SK-N-SH (cell line): Measurements from ENCODE around the gene CCDC112. TPM values are rescaled to one million over a fixed set of nuclear protein-coding genes. Genes with fewer than 3 reads are reported as not detected.

Experiments
- CTCF ChIA-PET: fragments of 300-600, 350-600 bp; formaldehyde crosslinking; extraction: SDS; loops from one replicate; lab custom pipeline; 2021; lab: Yijun Ruan, JAX
- POLR2A ChIA-PET: fragments of 350-600 bp; sonication (Branson Sonifier 250); formaldehyde crosslinking; extraction: SDS; loops from one replicate; lab custom pipeline; 2020; ENCODE audit warnings: antibody characterized with exemption, inconsistent platforms; lab: Yijun Ruan, JAX
- DNase-seq: peaks from one replicate; pipeline ENCODE4 v3.0.0; 2012
- H2AFZ ChIP-seq: fragments of 200-600 bp; sonication (generic); 2 replicates; pipeline ENCODE4 v1.8.1; 2016; ENCODE audit warnings: antibody characterized with exemption, mild to moderate bottlenecking, low read depth
- H3F3A ChIP-seq: fragments of 200-600 bp; sonication (generic); replicated peaks from 2 replicates; pipeline ENCODE3; 2016; ENCODE audit warnings: antibody characterized with exemption, mild to moderate bottlenecking; ENCODE audit not compliant: insufficient read depth
- H3K27ac ChIP-seq, 2 experiments: fragments of 200-500 bp in 1 of 2; fragments of 200-600 bp in 1 of 2; sonication (Bioruptor generic) in 1 of 2; sonication (generic), shearing (Covaris generic) in 1 of 2; 2 replicates each; pipeline versions ENCODE4 v1.5.1 to v1.6.1; 2014 to 2016; ENCODE audit warnings: low read depth in 2 of 2, inconsistent platforms in 1 of 2, low read length in 1 of 2, mild to moderate bottlenecking in 1 of 2, mixed read lengths in 1 of 2
- H3K27me3 ChIP-seq: fragments of 200-600 bp; sonication (generic), shearing (Covaris generic); 2 replicates; pipeline ENCODE4 v1.6.1; 2016; ENCODE audit warnings: mixed run types; ENCODE audit not compliant: insufficient read depth
- H3K36me3 ChIP-seq, 2 experiments: fragments of 200-500 bp in 1 of 2; fragments of 200-600 bp in 1 of 2; sonication (Bioruptor generic) in 1 of 2; sonication (generic) in 1 of 2; replicated peaks in 1 of 2; 2 replicates each; pipeline versions ENCODE3 to v1.5.1; 2014 to 2016; ENCODE audit warnings: low read length in 1 of 2, mild to moderate bottlenecking in 1 of 2; ENCODE audit not compliant: insufficient read depth in 2 of 2, control insufficient read depth in 1 of 2
- H3K4me1 ChIP-seq, 2 experiments: fragments of 200-500 bp in 1 of 2; fragments of 200-600 bp in 1 of 2; sonication (Bioruptor generic) in 1 of 2; sonication (generic), shearing (Covaris generic) in 1 of 2; 2 replicates each; pipeline versions ENCODE4 v1.5.1 to v1.6.1; 2014 to 2016; ENCODE audit warnings: low read depth in 1 of 2, low read length in 1 of 2, mixed run types in 1 of 2; ENCODE audit not compliant: insufficient read depth in 2 of 2, control insufficient read depth in 1 of 2
- H3K4me2 ChIP-seq: fragments of 200-600 bp; sonication (generic), shearing (Covaris generic); 2 replicates; pipeline ENCODE4 v1.6.1; 2017; ENCODE audit warnings: mixed run types
- H3K4me3 ChIP-seq, 2 experiments: fragments of 200-500 bp in 1 of 2; fragments of 200-600 bp in 1 of 2; sonication (Bioruptor generic) in 1 of 2; sonication (generic), shearing (Covaris generic) in 1 of 2; 2 replicates each; pipeline versions ENCODE4 v1.5.1 to v1.8.1; 2014 to 2016; ENCODE audit warnings: low read depth in 2 of 2, inconsistent platforms in 1 of 2, low read length in 1 of 2, mild to moderate bottlenecking in 1 of 2, mixed read lengths in 1 of 2, moderate library complexity in 1 of 2
- H3K79me2 ChIP-seq: fragments of 200-600 bp; sonication (generic); 2 replicates; pipeline ENCODE4 v1.8.1; 2017; ENCODE audit warnings: mild to moderate bottlenecking; ENCODE audit not compliant: insufficient read depth
- H3K9ac ChIP-seq: fragments of 200-600 bp; sonication (generic); 2 replicates; pipeline ENCODE4 v1.6.1; 2017; ENCODE audit warnings: mixed run types
- H3K9me2 ChIP-seq: fragments of 200-600 bp; sonication (generic); 2 replicates; pipeline ENCODE4 v1.6.1; 2017; ENCODE audit warnings: mixed run types
- H3K9me3 ChIP-seq: fragments of 200-600 bp; sonication (generic); 2 replicates; pipeline ENCODE4 v1.6.1; 2017; ENCODE audit warnings: mixed run types, mild to moderate bottlenecking, moderate library complexity
- H4K20me1 ChIP-seq: fragments of 200-600 bp; sonication (generic); 2 replicates; pipeline ENCODE4 v1.6.1; 2017; ENCODE audit warnings: mild to moderate bottlenecking, mixed run types; ENCODE audit not compliant: insufficient read depth
- CTCF ChIP-seq: fragments of 200-600 bp; sonication (generic); IDR thresholded peaks from 2 replicates; pipeline ENCODE4 v1.6.1; 2017; ENCODE audit warnings: antibody characterized with exemption, mild to moderate bottlenecking, moderate library complexity
- ELF1 ChIP-seq: IDR thresholded peaks from 2 replicates; pipeline ENCODE4 v1.4.0; 2012
- FOSL2 ChIP-seq: IDR thresholded peaks from 2 replicates; pipeline ENCODE4 v1.4.0; 2012; ENCODE audit warnings: low read depth, mild to moderate bottlenecking, moderate library complexity, borderline replicate concordance
- FOXM1 ChIP-seq: IDR thresholded peaks from 2 replicates; pipeline ENCODE4 v1.4.0; 2012; ENCODE audit warnings: low read depth, mild to moderate bottlenecking
- GATA2 ChIP-seq: sonication (generic); formaldehyde crosslinking; IDR thresholded peaks from 2 replicates; pipeline ENCODE4 v1.5.0; 2020; ENCODE audit warnings: mild to moderate bottlenecking, missing genetic modification reagents
- IRF3 ChIP-seq: fragments of 150-350 bp; IDR thresholded peaks from 2 replicates; pipeline ENCODE4 v1.6.1; 2016; ENCODE audit warnings: mild to moderate bottlenecking, low read depth, low read length
- JUND ChIP-seq: IDR thresholded peaks from 2 replicates; pipeline ENCODE4 v1.4.0; 2012
- NFIC ChIP-seq: IDR thresholded peaks from 2 replicates; pipeline ENCODE4 v1.4.0; 2012; ENCODE audit warnings: borderline replicate concordance
- NRF1 ChIP-seq: IDR thresholded peaks from 2 replicates; pipeline ENCODE4 v1.6.1; 2012; ENCODE audit warnings: low read depth, mild to moderate bottlenecking, low read length
- PBX3 ChIP-seq: IDR thresholded peaks from 2 replicates; pipeline ENCODE4; 2012
- POLR2AphosphoS5 ChIP-seq: IDR thresholded peaks from 2 replicates; pipeline ENCODE4 v1.6.1; 2012; ENCODE audit warnings: low read depth, low read length
- RAD21 ChIP-seq: IDR thresholded peaks from 2 replicates; pipeline ENCODE4 v1.6.1; 2012; ENCODE audit warnings: mild to moderate bottlenecking, low read length
- RFX5 ChIP-seq: IDR thresholded peaks from 2 replicates; pipeline ENCODE4 v1.6.1; 2012; ENCODE audit warnings: mild to moderate bottlenecking, improper control_type of control experiment, low read length
- USF1 ChIP-seq: IDR thresholded peaks from 2 replicates; pipeline ENCODE4 v1.4.0; 2012; ENCODE audit warnings: low read depth, borderline replicate concordance
- USF2 ChIP-seq: fragments of 150-350 bp; IDR thresholded peaks from 2 replicates; pipeline ENCODE4 v1.6.1; 2017; ENCODE audit warnings: antibody characterized with exemption, low read length, low read depth, borderline replicate concordance
- YY1 ChIP-seq: IDR thresholded peaks from 2 replicates; pipeline ENCODE4 v1.4.0; 2012; ENCODE audit warnings: low read depth, mild to moderate bottlenecking
- ZBTB33 ChIP-seq: IDR thresholded peaks from 2 replicates; pipeline ENCODE4 v1.4.0; 2012; ENCODE audit warnings: low read depth, borderline replicate concordance
- WGBS: methylation state at CpG from one replicate; pipeline ENCODE4 v1.1.6; 2017; ENCODE audit warnings: low lambda C conversion rate; 5-methylcytosine and 5-hydroxymethylcytosine counted together
- polyA plus RNA-seq, 3 experiments: library from polyadenylated mRNA; depleted of rRNA; stranded (reverse); fragments of >200 nt; gene quantifications; 2 replicates each; pipeline ENCODE4 v1.2.3, GENCODE V29; 2012

CCDC112 gene
- polyA plus RNA-seq, 1 of the 3 experiments (the other 2 are of a cell fraction): 2.3 TPM

GRCh38 chr5:115337882-115338281 is 41.4 kb upstream of the CCDC112 start:
- no peaks in the 10 kb centered on the region for H4K20me1 ChIP-seq
- no peak overlapping the region for H3K9ac ChIP-seq
- no peak overlapping the region for H2AFZ ChIP-seq
- no peak overlapping the region for H3K4me3 ChIP-seq
- H3K9me2 ChIP-seq: no peaks in the 10 kb centered on the region
- H3K4me1 ChIP-seq: no peaks in the 10 kb centered on the region
- H3K27me3 ChIP-seq: no peaks in the 10 kb centered on the region
- no peaks in the 10 kb centered on the region for H3F3A ChIP-seq
- H3K27ac ChIP-seq: no peak overlapping the region
- ChIA-PET POLR2A (no interaction called here), CTCF (no interaction called here)
- TF ChIP-seq NFIC (no peak), FOXM1 (no peak), IRF3 (no peak), POLR2AphosphoS5 (no peak), RFX5 (no peak), PBX3 (no peak), FOSL2 (no peak)
- no peaks in the 10 kb centered on the region for H3K79me2 ChIP-seq
- H3K36me3 ChIP-seq: no peaks in the 10 kb centered on the region
- H3K4me2 ChIP-seq: no peak overlapping the region
- H3K9me3 ChIP-seq: no peaks in the 10 kb centered on the region
- DNase-seq: no peak
- WGBS: 82% methylated on average over 1 of the region's 1 CpG

- Histone ChIP-seq H3K4me3 (no peak overlapping the region), H4K20me1 (no peaks in the 10 kb centered on the region), H2AFZ (no peak overlapping the region), H3K9me3 (no peaks in the 10 kb centered on the region), H3K79me2 (no peaks in the 10 kb centered on the region), H3K27me3 (no peaks in the 10 kb centered on the region), H3K9ac (no peak overlapping the region), H3K4me1 (no peaks in the 10 kb centered on the region), H3F3A (no peaks in the 10 kb centered on the region), H3K27ac (no peak overlapping the region), H3K36me3 (no peaks in the 10 kb centered on the region), H3K9me2 (no peaks in the 10 kb centered on the region), H3K4me2 (no peak overlapping the region)
- 91% methylated on average over 1 of the region's 1 CpG for WGBS
- POLR2A ChIA-PET: no interaction called here
- no peak for DNase-seq
- no peak for TF ChIP-seq JUND
- no peak for TF ChIP-seq POLR2AphosphoS5
- TF ChIP-seq GATA2: no peak
- TF ChIP-seq USF2: no peak
- no peak for TF ChIP-seq NRF1
- TF ChIP-seq USF1: no peak
- no peak for TF ChIP-seq FOXM1
- no peak for TF ChIP-seq RAD21
- TF ChIP-seq CTCF: no peak
- TF ChIP-seq RFX5: no peak
- no peak for TF ChIP-seq ELF1
- no peak for TF ChIP-seq ZBTB33
- no peak for TF ChIP-seq YY1
- CTCF ChIA-PET: no interaction called here
These were observed 40.5 kb upstream of the CCDC112 start for GRCh38 chr5:115336964-115337363.
